ENCODE data around the gene SEPTIN8.

The SEPTIN8 gene

DNA sequence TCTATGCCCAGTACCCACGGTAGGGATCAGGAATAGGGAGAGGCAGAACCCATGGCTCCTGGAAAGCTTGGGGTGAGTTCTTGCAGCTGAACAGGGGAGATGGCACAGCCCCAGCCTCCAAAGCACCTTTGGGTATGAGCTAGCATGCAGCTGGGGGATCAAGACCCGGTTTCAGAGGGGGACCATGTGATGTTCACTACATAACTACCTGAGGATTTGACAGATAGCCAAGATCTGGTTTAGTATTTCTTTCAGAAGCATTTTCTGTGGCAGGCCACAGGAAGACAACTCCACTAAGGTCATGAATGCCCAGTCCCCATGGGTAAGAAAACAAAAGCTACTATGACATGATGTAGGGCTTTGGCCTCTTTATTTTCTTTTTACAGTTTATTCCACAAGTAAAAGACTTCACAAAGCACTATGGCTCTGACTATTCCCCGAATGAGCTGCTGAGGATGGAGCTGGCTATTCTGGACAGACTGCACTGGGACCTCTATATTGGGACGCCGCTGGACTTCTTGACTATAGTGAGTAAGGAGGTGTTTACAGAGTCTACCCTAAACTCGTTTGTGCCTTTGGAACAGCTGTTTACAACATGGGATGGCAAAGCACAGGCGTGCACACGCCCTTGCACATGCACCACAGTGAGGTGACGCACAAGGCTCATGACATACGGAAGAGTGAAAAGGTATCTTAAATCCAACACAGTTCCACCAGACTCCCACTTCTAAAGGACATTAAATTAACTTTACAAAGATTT is 26.4 kb downstream of the SEPTIN8 start:
- no peak for DNase-seq (ENCODE audit: low read depth in 2 of 3, low spot score in 1 of 3)

DNA sequence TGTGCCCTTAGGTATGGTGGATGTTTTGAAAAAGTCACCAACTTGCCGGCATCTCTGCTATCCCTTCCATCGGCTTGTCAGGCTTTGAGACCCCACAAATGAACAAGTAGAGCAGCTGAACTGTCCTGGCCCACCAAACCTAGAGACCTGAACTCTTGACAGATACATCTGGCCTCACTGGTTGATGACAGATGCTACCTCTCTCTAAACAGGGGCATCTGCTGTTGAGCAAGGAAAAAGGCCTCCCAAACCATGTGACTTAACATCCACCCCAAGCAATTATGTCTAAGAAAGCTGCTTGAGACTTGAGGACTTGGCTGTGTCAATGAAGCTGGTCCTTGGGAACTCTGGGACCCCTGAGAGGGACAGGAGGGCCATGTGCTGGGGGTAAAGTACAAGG is 27.5 kb downstream of the SEPTIN8 start:
- DNase-seq (ENCODE audit: low read depth in 2 of 3, low spot score in 1 of 3), result no peak

DNA sequence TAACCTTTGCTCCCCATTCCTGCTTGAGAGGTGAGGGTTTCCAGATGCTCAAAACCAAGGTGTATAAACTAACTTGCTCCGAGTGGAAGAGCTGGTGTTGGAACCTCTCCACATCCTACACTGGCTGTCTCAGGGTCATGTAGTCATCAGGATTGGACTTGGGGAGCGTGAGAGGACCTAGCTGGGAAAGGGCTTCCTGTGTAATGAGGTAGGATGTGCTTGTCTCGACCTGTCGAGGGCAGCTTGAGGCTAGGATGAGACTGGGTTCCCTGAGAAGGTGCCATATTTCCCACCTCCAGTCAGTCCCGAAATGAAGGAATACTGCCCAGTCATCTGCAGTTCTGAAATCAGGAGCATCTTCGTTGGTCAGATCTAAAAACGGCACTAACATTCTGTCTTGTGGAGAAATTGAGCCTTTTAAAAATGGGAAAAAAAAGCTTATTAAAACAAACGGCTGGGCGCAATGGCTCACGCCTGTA is 28.5 kb downstream of the SEPTIN8 start:
- DNase-seq (ENCODE audit: low read depth in 2 of 3, low spot score in 1 of 3), result no peak

DNA sequence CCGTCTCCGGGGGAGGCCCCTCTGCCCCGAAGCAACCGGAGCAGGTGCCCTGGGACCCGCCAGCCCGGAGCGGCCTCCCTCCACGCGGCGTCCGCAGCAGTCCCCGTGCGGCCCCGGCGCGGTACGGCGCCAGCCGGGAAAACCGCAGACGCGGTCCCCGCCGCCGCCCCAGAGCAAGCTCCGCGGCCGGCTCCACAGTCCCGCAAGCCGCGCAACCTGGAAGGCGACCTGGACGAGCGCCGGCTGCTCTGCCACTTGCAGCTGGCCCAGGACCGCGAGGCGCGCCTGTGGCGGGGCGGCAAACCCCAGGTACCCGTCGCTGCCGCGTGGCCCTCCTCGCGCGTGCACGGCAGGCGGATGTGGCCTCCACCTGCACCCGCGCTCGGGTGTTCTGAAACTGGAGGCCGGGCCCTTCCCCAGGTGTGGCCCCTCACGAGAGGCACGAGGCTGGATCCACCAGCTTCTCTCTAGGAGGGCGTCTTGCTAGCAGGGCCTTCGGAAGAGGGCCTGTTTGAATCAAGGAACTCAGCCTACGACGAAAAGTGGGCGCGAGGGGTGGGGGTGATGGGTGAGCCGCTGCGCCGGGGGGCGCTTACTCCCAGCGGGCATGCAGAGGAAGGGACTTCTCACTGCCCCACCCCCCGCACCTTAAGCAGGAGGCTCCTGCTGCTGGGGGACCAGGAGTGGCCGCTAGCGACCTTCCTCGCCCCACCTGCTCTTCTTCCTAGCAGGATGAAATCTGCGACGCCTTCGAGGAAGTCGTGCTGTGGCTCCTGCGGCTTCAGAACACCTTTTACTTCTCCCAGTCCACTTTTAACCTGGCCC is 29.2 kb downstream of the SEPTIN8 start:
- no peak for DNase-seq (ENCODE audit: low read depth in 2 of 3, low spot score in 1 of 3)

DNA sequence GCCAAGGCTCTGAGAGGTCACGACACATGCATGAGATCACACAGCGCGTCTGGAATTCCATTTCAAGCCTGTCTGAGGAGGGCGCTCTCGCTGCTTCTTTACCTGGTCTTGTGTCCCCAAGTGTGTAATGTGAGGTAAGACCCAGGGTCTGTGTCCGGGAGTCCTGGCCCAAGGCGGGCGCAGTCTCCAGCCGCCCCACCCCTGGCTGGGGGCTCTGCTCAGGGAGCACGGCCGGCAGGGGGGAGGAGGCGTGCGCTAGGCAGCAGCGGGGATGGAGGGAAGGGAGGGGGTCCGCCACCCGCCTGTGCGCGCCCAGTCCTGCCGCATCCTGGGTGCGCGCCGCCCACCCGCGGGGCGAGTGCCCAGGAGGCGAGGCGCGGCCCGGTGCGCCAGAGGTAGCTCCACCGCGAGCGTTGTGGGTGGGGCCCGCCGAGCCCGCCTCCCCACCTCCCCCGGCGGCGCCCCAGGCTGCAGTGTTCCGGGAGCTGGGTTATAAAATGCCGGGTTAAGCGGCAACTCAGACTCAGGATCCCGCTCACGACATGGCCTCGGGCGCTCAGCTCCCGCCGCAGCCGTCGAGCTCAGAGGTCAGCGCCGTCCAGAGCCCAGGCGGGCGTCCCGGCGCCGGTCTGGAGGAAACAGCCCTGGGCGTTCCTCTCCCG is 30.0 kb downstream of the SEPTIN8 start, which contains the start of gene CCNI2:
Gene CCNI2 (plus strand): TSS at position 473 of the 662 bp plus-strand sequence. CDS start 70 bp downstream, at position 543.
- peak in 1 of 3 donors; percentile 47 for DNase-seq (ENCODE audit: low read depth in 2 of 3, low spot score in 1 of 3)

DNA sequence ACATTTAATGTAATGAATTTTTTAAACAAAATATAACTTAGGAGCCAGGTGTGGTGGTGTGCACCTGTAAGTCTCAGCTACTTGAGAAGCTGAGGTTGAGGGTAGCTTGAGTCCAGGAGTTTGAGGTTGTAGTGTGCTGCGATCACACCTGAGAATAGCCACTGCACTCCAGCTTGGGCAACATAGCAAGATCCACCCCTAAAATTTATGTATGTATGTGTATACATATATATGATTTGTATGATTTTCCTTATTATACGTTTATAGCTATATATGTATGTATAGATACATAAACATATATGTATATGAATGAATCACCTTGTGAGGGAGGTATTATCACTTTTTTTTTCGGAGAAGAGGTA is 30.5 kb downstream of the SEPTIN8 start:
- DNase-seq (ENCODE audit: low read depth in 2 of 3, low spot score in 1 of 3), result no peak

DNA sequence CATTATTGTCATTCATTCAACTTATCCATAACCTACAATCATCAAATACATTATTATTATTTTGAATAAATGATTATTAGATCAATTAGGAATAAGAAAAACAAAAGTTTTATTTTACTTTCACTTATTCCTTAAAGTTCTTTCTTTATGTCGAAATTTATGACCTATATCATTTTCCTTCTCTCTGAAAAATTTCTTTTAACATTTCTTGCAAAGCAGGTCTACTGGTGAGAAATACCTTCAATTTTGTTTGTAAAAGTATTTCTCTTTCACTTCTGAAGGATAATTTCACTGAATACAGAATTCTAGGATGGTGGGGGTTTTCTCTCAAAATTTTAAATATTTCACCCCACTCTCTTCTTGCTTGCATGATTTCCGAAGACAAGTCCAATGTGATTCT is 32.4 kb downstream of the SEPTIN8 start:
- no peak for DNase-seq (ENCODE audit: low read depth in 2 of 3, low spot score in 1 of 3)

DNA sequence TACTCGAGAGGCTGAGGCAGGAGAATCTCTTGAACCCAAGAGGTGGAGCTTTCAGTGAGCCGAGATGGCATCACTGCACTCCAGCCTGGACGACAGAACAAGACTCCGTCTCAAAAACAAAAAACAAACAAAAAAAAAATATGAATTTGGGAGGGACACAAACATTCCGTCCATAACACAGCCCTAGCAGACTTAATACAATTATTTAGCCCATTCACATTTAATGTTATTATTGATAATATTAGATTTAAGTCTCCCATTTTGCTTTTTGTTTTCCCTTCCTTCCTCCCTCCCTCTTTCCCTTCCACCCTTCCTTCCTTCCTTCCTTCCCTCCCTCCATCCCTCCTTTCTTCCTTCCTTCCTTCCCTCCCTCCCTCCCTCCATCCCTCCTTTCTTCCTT is 34.4 kb downstream of the SEPTIN8 start:
- no peak for DNase-seq (ENCODE audit: low read depth in 2 of 3, low spot score in 1 of 3)

DNA sequence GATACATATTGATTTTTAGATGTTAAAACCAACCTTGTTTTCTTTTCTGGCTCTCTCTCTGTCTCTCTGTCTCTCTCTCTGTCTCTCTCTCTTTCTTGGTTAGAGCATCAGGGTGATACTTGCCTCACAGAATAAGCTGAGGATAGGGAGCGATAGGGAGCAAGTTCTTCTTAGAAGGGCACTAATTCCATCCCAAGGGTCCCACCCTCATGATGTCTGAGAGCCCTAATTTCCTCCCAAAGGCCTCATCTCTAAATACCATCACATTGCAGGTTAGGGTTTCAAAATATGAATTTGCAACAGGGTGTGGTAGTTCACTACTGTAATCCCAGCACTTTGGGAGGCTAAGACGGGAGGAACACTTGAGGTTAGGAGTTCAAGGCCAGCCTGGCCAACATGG is 34.9 kb downstream of the SEPTIN8 start:
- DNase-seq (ENCODE audit: low read depth in 2 of 3, low spot score in 1 of 3), result no peak

DNA sequence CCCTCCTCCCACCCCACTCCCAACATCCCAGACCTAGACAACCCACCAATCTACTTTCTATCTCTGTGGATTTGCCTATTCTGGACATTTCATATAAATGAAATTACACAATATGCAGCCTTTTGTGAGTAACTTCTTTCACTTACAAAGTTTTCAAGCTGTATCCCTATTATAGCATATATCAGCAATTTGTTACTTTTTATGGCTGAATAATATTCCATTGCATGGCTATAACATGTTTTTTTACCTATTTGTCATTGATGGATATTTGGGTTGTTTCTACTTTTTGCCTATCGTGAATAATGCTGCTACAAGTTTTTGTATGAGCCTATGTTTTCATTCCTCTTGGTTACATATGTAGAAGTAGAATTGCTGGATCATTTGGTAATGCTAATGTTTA is 37.8 kb downstream of the SEPTIN8 start:
- DNase-seq (ENCODE audit: low read depth in 2 of 3, low spot score in 1 of 3), result no peak

DNA sequence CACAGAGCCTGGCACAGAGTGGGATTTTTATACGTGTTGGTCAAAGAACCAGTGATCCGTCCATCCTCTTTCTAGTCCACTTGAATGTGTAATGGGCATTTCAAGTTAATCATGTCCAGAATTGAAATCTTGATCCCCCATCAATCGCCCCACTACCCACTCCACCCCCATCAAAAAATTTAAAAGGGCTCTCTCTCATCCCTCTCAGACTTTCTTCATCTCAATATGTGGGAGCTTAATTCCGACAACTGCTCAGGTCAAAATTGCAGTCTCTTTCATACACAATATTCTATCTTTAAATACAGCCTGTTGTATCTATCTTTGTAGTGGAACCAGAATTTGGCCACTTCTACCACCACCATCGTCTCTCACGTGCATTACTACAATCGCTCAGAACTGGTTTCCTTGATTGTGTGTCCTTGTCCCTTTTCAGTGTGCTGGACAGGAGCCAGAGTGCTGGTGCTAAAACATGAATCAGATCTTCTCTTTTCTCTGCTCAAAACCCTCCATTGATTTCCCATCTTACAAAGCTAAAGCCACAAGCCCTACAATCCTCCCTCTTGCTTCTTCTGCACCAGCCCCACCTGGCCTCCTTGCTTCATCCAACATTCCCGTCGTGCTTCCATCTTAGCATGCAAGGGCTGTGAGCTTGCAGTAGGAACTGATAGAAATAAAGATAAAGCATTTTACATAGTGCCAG is 38.9 kb downstream of the SEPTIN8 start:
- no peak for DNase-seq (ENCODE audit: low read depth in 2 of 3, low spot score in 1 of 3)

DNA sequence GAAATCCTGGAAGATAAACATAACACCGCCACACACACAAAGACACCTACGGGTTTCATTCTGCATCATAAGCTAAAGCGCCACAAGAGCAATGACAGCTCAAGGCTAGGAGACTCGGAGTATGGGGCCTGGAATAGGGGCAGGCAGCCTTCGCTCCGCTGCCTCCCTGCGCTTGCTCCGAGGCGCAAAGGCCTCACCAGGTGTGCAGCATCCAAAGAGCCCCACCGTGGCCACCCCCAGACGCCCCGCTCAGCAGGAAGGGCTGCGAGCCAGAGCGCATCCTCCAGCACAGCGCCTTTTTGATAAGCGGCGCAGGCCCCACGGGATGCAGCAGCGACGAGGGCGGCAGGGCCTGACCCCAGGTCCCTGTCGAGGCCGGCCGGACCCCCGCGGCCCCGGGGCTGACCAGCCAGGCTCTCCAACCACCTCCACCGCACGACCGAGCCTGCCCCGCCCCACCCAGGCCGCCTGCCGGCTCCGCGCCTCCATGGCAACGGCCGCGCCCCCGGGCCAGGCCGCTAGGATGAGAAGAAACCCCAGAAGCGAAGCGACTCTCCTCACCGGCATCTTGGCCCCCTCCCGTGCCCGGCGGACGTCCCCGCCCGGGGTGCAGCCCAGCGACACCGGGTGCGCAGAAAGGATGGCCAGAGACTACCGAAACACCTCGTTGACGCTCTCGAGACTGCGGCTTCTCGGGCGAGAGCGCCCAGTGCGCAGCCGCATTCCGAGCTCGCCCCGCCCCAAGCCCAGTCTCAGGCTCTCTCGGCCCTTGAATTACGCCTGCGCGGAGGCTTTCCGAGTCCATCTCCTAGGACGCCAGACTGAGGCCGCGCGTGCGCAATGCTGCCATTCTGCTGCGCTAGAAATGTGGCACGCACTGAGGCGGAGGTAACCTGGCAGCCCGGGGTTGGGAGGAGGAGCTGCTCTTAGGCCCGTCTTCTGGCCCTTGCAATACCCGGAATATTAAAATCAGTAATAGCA is 39.9 kb downstream of the SEPTIN8 start, which contains the start of gene KIF3A:
Gene KIF3A (minus strand): TSS at position 694 of the 981 bp plus-strand sequence. CDS start 127 bp downstream, at position 567.
- DNase-seq (ENCODE audit: low read depth in 2 of 3, low spot score in 1 of 3), result peak; percentile 97 to 99 (median 97)

DNA sequence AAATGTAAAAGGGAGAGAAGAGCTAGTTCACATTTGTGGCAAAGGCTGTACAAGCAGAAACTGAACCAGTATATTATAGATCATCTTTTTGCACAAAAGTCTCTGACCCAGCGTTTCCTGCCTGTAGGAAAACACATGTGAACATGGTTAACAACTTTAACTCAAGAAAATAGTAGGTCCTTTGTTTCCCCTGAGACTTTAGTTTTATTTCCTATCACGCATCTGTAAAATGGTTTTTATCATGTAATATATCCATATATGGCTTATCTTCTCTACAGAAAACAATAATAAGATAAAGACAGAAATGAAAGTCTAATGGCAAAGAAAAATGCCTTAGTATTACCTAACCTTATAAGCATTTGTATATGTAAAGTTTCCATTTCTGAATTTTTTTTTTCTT is 42.4 kb downstream of the SEPTIN8 start:
- no peak for DNase-seq (ENCODE audit: low read depth in 2 of 3, low spot score in 1 of 3)

DNA sequence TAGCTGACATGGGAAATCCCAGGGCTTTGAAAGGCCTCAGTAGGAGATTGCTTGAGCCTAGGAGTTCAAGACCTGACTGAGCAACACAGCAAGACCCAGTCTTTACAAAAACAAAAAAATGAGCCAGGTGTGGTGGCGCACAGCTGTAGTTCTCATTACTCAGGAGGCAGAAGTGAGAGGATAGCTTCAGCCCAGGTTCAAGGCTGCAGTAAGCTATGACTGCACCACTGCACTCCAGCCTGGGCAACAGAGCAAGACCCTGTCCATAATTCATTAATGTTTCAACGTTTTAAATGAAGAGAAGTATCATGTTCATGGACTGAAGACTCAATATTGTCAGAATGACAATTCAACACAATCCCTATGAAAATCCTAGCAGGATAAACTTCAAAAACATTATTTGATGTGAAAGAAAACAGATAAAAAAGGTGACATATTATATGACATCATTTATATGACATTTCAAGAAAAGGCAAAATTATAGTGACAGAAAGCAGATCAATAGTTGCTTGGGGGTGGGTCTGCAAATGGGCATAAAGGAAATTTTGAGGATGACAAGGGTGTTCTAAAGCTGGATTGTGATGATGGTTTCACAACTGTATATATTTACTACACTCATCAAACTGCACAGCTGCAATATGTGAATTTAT is 43.4 kb downstream of the SEPTIN8 start:
- no peak for DNase-seq (ENCODE audit: low read depth in 2 of 3, low spot score in 1 of 3)

DNA sequence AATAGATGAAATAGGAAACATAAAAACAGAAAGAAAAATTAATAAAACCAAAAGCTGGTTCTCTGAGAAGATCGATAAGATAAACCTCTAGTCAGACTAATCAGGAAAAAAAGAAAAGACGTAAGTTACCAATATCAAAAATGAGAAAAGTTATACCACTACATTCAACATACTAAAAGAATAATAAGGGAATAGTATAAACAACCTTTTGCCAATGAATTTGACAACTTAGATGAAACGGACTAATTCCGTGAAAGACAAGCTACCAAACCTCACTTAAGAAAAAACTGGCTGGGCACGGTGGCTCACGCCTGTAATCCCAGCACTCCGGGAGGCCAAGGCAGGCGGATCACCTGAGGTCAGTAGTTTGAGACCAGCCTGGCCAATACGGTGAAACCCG is 47.1 kb downstream of the SEPTIN8 start:
- no peak for DNase-seq (ENCODE audit: low read depth in 2 of 3, low spot score in 1 of 3)

DNA sequence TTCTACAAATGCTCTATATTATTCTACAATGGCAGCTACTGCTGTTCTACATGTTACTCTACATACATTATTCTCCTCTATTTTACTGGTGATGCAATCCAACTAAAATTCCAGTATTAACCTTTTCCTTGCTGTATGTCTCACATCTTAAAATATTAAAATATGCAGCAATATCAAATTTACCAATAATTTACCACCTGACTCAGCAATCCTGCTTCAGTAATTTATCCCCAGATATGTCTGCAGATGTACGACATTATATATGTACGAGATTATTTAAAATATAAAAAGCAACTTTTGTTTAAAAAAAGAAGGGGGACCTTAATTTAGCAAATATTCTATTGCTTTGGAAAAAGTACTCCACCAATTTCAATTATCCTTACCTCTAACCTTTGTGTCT is 51.3 kb downstream of the SEPTIN8 start:
- DNase-seq (ENCODE audit: low read depth in 2 of 3, low spot score in 1 of 3), result no peak

DNA sequence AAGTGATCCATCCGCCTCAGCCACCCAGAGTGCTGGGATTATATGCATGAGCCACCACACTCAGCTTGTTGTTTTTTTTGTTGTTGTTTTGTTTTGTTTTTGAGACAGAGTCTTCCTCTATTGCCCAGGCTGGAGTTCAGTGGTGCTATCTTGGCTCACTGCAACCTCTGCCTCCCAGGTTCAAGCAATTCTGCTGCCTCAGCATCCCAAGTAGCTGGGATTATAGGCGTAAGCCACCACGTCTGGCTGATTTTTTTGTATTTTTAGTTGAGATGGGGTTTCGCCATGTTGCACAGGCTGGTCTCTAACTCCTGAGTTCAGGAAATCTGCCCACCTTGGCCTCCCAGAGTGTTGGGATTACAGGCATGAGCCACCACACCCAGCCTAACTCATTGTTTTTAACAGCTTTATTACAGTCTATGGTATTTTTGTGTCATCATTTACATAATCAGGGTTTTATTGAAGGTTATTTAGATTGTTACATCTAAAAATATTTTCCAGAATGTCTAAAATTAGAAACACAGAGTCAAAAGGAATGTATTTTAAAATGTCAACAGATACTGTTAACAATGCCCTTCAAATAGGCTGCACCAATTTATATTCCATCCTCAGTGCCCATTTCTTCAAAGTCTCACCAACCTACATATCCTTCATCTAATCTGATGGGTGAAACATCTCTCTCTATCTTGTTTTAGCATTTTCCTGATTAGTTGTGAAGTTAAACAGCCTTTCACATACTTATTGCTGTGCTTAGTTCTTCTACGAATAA is 58.3 kb downstream of the SEPTIN8 start:
- no peak for DNase-seq (ENCODE audit: low read depth in 2 of 3, low spot score in 1 of 3)

DNA sequence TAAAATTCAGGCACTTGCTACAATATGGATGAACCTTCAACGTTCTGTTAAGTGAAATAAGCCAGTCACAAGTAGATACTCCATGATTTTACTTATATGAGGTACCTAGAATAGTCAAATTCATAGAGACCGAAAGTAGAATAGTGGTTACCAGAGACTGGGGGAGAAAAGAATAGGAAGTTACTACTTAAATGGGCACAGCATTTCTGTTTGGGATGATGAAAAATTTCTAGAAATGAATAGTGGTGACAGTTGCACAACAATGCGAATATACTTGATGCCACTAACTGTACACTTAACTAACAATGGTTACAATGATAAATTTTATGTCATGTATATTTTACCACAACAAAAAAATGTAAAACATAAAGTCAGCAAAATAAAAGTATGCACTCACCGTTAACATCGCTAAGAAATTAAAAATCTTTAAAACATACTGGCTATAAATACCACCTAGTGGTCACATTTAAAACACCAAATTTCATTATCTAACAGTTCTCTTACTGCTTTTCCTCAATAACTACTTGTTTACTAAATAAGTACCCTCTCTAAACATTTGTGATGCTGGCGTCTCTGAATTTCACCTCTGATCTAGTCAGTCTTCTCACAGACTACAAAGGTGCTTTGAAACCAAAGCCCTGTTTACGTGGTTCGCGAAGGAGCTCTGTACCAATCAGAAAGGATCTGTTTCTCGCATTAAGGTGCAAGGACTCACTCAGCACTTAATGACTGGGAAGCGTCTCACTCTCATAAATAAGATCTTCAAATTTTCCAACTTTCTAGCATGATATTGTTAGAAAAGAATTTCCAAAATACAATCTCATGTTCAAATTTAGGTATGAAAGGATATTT is 62.4 kb downstream of the SEPTIN8 start:
- DNase-seq (ENCODE audit: low read depth in 2 of 3, low spot score in 1 of 3), result no peak
